OCI-LY3 (cell line): Measurements from ENCODE around the gene C1QTNF12.

Source experiments
- EZH2phosphoT487 ChIP-seq: fragments of 200-600 bp; shearing (Covaris generic); IDR thresholded peaks from 2 replicates; pipeline ENCODE4 v1.6.1; 2018; ENCODE audit warnings: antibody characterized with exemption, mixed run types, low read depth
- TF ChIP-seq, protein P1 (sequence below): fragments of 200-600, 300-600 bp; sonication (generic); IDR thresholded peaks from 2 replicates; pipeline ENCODE4 v1.5.1; 2014; ENCODE audit warnings: antibody characterized with exemption, low read length, low read depth

DNA sequence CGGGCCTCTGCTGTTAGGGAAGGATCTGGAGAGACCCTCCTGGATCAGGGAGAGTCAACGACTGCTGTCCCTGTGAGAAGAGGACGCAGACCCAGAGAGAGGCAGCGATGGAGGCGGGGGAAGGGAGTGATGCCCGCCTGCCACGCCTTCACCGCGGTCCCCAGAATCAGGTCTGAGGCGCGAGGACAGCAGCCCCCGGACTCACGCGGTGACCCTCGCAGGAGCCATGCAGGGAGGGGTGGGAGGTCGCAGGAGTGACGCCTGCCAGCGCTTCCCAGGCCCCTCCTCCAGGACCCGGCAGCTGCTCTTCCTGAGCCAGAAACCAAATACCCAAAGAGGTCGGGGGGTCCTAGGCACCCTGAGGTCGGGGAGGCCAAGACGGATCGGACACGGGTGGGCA is 26.3 kb downstream of the C1QTNF12 start:
- TF ChIP-seq, protein P1, sequence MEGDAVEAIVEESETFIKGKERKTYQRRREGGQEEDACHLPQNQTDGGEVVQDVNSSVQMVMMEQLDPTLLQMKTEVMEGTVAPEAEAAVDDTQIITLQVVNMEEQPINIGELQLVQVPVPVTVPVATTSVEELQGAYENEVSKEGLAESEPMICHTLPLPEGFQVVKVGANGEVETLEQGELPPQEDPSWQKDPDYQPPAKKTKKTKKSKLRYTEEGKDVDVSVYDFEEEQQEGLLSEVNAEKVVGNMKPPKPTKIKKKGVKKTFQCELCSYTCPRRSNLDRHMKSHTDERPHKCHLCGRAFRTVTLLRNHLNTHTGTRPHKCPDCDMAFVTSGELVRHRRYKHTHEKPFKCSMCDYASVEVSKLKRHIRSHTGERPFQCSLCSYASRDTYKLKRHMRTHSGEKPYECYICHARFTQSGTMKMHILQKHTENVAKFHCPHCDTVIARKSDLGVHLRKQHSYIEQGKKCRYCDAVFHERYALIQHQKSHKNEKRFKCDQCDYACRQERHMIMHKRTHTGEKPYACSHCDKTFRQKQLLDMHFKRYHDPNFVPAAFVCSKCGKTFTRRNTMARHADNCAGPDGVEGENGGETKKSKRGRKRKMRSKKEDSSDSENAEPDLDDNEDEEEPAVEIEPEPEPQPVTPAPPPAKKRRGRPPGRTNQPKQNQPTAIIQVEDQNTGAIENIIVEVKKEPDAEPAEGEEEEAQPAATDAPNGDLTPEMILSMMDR, result no peak
- no peak for TF ChIP-seq EZH2phosphoT487
